ENCODE measurements around the gene IL1RL1.

IL1RL1 gene

GRCh38 chr2:102290594-102290993, 20.8 kb upstream of the IL1RL1 start:
- in situ Hi-C loops (cut with HindIII; ENCODE audit: low sequenced_read_pairs): no loop called here
- TF ChIP-seq, protein P1, sequence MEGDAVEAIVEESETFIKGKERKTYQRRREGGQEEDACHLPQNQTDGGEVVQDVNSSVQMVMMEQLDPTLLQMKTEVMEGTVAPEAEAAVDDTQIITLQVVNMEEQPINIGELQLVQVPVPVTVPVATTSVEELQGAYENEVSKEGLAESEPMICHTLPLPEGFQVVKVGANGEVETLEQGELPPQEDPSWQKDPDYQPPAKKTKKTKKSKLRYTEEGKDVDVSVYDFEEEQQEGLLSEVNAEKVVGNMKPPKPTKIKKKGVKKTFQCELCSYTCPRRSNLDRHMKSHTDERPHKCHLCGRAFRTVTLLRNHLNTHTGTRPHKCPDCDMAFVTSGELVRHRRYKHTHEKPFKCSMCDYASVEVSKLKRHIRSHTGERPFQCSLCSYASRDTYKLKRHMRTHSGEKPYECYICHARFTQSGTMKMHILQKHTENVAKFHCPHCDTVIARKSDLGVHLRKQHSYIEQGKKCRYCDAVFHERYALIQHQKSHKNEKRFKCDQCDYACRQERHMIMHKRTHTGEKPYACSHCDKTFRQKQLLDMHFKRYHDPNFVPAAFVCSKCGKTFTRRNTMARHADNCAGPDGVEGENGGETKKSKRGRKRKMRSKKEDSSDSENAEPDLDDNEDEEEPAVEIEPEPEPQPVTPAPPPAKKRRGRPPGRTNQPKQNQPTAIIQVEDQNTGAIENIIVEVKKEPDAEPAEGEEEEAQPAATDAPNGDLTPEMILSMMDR (IDR thresholded peaks at IDR 0.05; ENCODE audit: low read depth, low read length, missing control alignments): no peak
- no peak overlapping the region for H3K4me3 ChIP-seq (ENCODE audit: low read depth, low read length)
- no peak for DNase-seq (ENCODE audit: low read depth)

DNA sequence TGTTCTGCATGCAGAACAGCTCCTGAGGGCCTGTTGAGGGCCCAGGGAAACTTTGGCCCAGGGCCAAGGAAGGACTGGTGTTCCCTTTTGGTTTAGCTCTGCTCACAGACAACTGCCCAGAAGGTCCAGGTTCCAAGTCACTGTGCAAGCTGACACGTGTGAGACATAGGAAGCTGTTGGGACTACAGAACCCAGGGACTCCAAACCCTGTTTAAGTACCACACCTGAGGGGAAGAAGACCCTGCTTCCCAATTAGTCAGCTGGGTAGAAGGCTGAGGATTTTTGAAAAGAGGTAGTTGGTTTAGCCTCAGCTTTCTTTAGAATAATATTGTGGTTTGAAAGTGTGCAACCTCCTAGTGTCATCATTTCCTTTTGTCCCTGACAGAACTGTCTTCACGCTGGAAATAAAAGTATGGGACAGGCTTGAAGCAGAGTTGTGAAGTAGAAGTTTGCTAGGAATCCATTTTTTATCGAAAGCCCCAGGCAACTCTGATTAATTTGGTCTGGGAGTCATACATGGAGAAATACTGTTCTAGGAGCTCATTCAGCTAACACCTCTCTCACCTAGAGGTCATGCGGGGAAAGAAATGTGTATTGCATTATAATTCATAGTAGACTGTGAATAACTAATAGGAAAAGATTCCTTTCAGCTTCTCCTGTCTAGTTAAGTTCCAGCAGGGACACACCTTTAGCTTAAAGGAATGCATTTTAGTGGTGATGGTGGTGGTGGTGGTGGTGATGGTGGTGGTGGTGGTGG, 19.9 kb upstream of the IL1RL1 start:
- TF ChIP-seq, protein P1 (IDR thresholded peaks at IDR 0.05; ENCODE audit: low read depth, low read length, missing control alignments): no peak
- DNase-seq (ENCODE audit: low read depth): no peak
- in situ Hi-C loops (cut with HindIII; ENCODE audit: low sequenced_read_pairs): no loop called here
- no peak overlapping the region for H3K4me3 ChIP-seq (ENCODE audit: low read depth, low read length)

DNA sequence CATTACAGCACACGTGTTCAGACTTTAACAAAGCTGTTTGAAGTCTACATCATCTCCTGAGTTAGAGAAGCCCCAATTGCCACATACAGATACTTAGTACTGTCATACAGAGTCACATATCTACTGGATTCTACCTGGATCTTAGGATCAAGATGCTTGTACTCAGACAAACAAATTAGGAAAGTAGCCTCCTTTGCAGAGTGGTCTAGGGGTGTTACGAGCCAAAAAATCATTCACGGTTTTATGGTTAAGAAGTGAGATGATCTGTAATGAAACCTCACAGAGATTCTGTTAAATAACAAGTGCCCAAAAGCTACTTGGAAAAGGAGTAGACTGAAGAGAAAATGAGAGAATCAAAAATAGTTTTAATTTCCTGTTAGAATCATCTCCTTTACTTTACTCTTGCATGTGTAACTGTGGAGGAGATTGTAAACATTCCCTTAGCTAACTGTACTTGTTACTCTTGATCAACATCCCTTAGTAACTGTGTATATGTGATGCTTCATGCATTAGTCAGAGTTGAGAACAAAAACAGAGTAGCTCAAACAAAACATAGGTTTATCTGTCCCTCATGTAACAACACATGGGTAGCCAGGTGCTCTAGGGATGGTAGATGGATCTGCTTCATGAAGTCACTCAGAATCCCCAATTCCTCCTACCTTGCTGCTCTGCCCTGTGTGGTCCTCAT, 16.4 kb upstream of the IL1RL1 start:
- no peak for DNase-seq (ENCODE audit: low read depth)
- TF ChIP-seq, protein P1 (IDR thresholded peaks at IDR 0.05; ENCODE audit: low read depth, low read length, missing control alignments): no peak
- H3K4me3 ChIP-seq (ENCODE audit: low read depth, low read length): no peak overlapping the region
- in situ Hi-C loops (cut with HindIII; ENCODE audit: low sequenced_read_pairs): loop anchor here (5.0 kb wide), 1 partner anchor 37 kb away; no protein-coding TSS in a partner anchor

DNA sequence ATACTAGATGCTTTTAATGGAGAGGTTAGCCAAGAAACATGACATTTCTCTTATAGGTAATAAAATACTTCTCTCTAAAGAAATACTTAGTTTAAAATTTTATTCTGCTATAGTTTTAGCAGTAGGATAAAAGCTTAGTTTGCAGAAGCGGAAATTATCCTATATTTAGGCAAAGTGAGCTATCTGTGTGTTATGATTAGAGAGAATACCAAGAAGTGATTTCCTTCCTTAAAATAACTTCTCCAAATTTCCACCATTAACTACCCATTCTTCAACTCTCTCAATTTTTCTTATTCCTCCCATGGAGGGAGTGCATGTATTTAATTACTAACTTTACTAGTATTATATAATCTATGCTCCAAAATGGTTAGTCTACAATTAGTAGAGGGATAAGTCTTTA, 15.8 kb upstream of the IL1RL1 start:
- no peak for DNase-seq (ENCODE audit: low read depth)
- TF ChIP-seq, protein P1 (IDR thresholded peaks at IDR 0.05; ENCODE audit: low read depth, low read length, missing control alignments): no peak
- no peak overlapping the region for H3K4me3 ChIP-seq (ENCODE audit: low read depth, low read length)
- in situ Hi-C loops (cut with HindIII; ENCODE audit: low sequenced_read_pairs): loop anchor here (5.0 kb wide), 1 partner anchor 37 kb away; no protein-coding TSS in a partner anchor

GRCh38 chr2:102296449-102296848, 14.9 kb upstream of the IL1RL1 start:
- TF ChIP-seq, protein P1 (IDR thresholded peaks at IDR 0.05; ENCODE audit: low read depth, low read length, missing control alignments): no peak
- DNase-seq (ENCODE audit: low read depth): no peak
- no peak overlapping the region for H3K4me3 ChIP-seq (ENCODE audit: low read depth, low read length)
- in situ Hi-C loops (cut with HindIII; ENCODE audit: low sequenced_read_pairs): loop anchor here (5.0 kb wide), 1 partner anchor 36 kb away; no protein-coding TSS in a partner anchor

DNA sequence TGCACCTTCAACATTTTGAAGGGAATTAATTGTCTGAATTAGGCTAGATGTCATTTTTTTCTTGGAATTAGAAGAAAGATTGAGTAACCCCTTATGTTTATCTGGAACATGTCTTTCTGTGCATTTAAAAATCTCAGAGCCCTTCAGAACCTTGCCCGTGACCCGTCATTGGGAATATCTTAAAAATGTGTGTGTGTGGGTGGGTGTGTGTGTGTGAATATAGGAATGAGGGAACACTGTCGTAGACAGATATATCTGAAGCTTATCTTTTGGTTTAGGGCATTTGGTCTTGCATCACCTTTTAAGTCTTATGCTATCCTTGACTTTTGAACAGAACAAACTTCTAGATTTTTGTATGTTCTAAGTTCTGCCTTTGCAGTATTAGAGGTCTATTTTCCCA, 13.5 kb upstream of the IL1RL1 start:
- DNase-seq (ENCODE audit: low read depth): no peak
- TF ChIP-seq, protein P1 (IDR thresholded peaks at IDR 0.05; ENCODE audit: low read depth, low read length, missing control alignments): no peak
- in situ Hi-C loops (cut with HindIII; ENCODE audit: low sequenced_read_pairs): loop anchor here (5.0 kb wide), 1 partner anchor 34 kb away; no protein-coding TSS in a partner anchor
- H3K4me3 ChIP-seq (ENCODE audit: low read depth, low read length): no peak overlapping the region

Data from astrocyte of the cerebellum (primary cell).